Measurements from ENCODE around the gene CFAP61.

DNA sequence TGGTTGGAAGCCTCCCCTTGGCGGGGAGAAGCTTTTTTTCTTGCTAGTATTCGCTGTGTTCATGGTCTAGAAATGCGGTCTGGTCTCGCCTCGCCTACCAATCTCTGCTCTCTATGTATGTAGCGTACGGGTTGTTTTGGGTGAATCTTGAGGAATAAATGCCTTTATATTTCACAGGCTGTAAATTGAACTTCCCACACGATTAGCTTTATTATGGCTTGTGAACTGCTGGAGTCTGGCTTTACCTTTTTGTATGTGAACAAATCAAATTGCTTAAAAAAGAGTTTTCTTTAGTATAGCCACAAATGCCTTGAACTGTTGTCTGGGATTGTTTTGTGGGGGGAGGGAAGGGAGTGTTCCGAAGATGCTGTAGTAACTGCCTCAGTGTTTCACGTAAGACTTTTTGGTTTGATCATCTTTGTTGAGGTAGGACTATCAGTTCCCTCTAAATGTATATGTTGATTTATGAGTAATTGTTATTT is 317.8 kb downstream of the CFAP61 start:
- TF ChIP-seq, protein P1, sequence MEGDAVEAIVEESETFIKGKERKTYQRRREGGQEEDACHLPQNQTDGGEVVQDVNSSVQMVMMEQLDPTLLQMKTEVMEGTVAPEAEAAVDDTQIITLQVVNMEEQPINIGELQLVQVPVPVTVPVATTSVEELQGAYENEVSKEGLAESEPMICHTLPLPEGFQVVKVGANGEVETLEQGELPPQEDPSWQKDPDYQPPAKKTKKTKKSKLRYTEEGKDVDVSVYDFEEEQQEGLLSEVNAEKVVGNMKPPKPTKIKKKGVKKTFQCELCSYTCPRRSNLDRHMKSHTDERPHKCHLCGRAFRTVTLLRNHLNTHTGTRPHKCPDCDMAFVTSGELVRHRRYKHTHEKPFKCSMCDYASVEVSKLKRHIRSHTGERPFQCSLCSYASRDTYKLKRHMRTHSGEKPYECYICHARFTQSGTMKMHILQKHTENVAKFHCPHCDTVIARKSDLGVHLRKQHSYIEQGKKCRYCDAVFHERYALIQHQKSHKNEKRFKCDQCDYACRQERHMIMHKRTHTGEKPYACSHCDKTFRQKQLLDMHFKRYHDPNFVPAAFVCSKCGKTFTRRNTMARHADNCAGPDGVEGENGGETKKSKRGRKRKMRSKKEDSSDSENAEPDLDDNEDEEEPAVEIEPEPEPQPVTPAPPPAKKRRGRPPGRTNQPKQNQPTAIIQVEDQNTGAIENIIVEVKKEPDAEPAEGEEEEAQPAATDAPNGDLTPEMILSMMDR (IDR thresholded peaks at IDR 0.05), result no peak
- no peak for TF ChIP-seq POLR2A (IDR thresholded peaks at IDR 0.05)

Data from heart left ventricle (tissue), 13 donors.